Measurements from ENCODE around the gene CSF1. TPM values are rescaled to one million over a fixed set of nuclear protein-coding genes. Genes with fewer than 3 reads are reported as not detected.

The CSF1 gene
- total and polyA plus RNA-seq, 10 donors = 5.8 to 207 (median 78.1) TPM

DNA sequence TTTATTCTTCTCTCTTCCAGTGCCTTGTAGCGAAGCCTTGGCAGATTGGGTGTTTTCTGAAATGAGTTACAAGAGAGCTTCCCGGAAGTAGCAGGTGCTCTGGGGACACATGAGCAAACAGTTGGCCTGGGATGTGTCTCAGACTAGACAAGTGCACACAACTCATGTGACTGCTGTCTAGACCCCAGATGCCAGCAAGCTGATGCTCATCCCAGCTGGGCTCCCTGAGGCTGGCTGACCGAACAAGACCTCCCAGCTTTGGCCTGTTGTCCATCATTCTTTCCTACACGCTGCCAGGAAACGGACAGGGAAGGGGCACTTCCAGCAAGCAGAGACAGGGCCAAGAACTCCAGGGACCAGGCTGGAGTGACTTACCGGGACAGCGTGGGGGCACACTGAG lies 18.7 kb upstream of the CSF1 start:
- Histone ChIP-seq H3K27me3 (replicated peaks in 1 of 7) (no peaks in the 10 kb centered on the region), H3K4me3 (no peak overlapping the region), H3K27ac (peak overlapping the region in 3 of 8 donors; percentile 31 to 44 (median 37)), H3K4me1 (peaks cover 26 to 79% (median 51%) of the 10 kb centered on the region in 6 donors), H3K36me3 (no peaks in the 10 kb centered on the region), H3K9me3 (no peaks in the 10 kb centered on the region)
- no peak for TF ChIP-seq POLR2AphosphoS5 (IDR thresholded peaks at IDR 0.05)
- TF ChIP-seq, protein P1, sequence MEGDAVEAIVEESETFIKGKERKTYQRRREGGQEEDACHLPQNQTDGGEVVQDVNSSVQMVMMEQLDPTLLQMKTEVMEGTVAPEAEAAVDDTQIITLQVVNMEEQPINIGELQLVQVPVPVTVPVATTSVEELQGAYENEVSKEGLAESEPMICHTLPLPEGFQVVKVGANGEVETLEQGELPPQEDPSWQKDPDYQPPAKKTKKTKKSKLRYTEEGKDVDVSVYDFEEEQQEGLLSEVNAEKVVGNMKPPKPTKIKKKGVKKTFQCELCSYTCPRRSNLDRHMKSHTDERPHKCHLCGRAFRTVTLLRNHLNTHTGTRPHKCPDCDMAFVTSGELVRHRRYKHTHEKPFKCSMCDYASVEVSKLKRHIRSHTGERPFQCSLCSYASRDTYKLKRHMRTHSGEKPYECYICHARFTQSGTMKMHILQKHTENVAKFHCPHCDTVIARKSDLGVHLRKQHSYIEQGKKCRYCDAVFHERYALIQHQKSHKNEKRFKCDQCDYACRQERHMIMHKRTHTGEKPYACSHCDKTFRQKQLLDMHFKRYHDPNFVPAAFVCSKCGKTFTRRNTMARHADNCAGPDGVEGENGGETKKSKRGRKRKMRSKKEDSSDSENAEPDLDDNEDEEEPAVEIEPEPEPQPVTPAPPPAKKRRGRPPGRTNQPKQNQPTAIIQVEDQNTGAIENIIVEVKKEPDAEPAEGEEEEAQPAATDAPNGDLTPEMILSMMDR (IDR thresholded peaks at IDR 0.05 in 8 of 11, conservative IDR thresholded peaks at IDR 0.05 in 3 of 11) = no peak
- TF ChIP-seq POLR2A (IDR thresholded peaks at IDR 0.05) = no peak
- no peak for DNase-seq
- intact Hi-C loops (cut with DNase I; ENCODE audit: low total_unique reads) = no loop called here
- WGBS, 5 donors = 61 to 85% (median 65%) methylated on average over 5 to 7 of the region's 7 CpGs

GRCh38 chr1:109892561-109893368 lies 17.9 kb upstream of the CSF1 start:
- Histone ChIP-seq H3K27me3 (replicated peaks in 1 of 7) (no peaks in the 10 kb centered on the region), H3K4me1 (peaks cover 18 to 77% (median 46%) of the 10 kb centered on the region in 6 donors), H3K36me3 (no peaks in the 10 kb centered on the region), H3K27ac (peak overlapping the region in 6 of 8 donors; percentile 11 to 44 (median 26)), H3K9me3 (no peaks in the 10 kb centered on the region), H3K4me3 (no peak overlapping the region)
- TF ChIP-seq POLR2AphosphoS5 (IDR thresholded peaks at IDR 0.05) (no peak), POLR2A (IDR thresholded peaks at IDR 0.05) (no peak)
- TF ChIP-seq, protein P1 (IDR thresholded peaks at IDR 0.05 in 8 of 11, conservative IDR thresholded peaks at IDR 0.05 in 3 of 11) = no peak
- 61 to 74% (median 70%) methylated on average over 10 of the region's 10 CpGs for WGBS, 5 donors
- intact Hi-C loops (cut with DNase I; ENCODE audit: low total_unique reads) = no loop called here
- DNase-seq = peak; percentile 51

DNA sequence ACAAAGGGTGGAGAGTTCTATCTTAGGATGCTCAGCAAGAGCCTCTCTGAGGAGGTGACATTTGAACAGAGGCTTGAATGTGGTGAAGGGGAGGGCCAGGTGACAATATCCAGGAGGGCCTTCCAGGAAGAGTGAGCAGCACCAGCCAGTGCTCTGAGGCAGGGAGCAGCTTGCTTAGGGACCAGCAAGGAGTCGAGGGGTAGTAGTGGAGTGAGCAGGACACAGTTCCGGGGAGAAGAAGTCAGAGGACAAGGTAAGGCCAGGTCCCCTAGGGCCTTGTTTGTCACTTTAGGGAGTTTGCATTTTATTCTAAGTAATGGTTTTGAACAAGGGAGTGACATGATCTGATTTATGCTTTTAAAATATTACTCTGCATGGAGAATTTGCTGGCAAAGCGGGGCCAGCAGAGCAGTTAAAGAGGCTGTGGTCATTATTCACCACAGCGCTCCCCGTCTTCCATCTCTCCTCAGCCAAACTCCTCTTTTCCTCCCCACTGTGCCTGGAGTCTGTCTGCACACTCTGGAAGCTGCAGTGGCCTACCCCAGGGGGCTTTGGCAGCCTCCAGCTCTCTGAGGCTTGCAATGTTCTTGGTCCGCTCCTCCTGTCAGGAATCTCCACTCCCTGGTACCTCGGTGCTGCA lies 17.0 kb upstream of the CSF1 start:
- Histone ChIP-seq H3K4me1 (peaks cover 18 to 68% (median 38%) of the 10 kb centered on the region in 6 donors), H3K36me3 (no peaks in the 10 kb centered on the region), H3K4me3 (no peak overlapping the region), H3K9me3 (no peaks in the 10 kb centered on the region), H3K27me3 (replicated peaks in 1 of 7) (no peaks in the 10 kb centered on the region), H3K27ac (peak overlapping the region in 3 of 8 donors; percentile 13 to 44 (median 22))
- intact Hi-C loops (cut with DNase I; ENCODE audit: low total_unique reads) = no loop called here
- TF ChIP-seq POLR2A (IDR thresholded peaks at IDR 0.05) (no peak), POLR2AphosphoS5 (IDR thresholded peaks at IDR 0.05) (no peak)
- TF ChIP-seq, protein P1 (IDR thresholded peaks at IDR 0.05 in 8 of 11, conservative IDR thresholded peaks at IDR 0.05 in 3 of 11) = no peak
- DNase-seq = peak; percentile 23
- WGBS, 5 donors = 85 to 89% (median 87%) methylated on average over 7 of the region's 7 CpGs
